Fibroblast of villous mesenchyme (primary cell): ENCODE data around the gene TEKT3. TPM values are rescaled to one million over a fixed set of nuclear protein-coding genes. Genes with fewer than 3 reads are reported as not detected.

ENCODE experiments used
- DNase-seq: peaks from one replicate; pipeline ENCODE4 v3.0.0-alpha.2; 2010; ENCODE audit warnings: low read depth
- H3K4me3 ChIP-seq: 2 replicates; pipeline ENCODE4 v1.5.1; 2011; ENCODE audit warnings: low read depth, mild to moderate bottlenecking, low read length
- total RNA-seq: library from RNA; depleted of rRNA; stranded (reverse); fragments of >200 nt; gene quantifications from 2 replicates; pipeline ENCODE4 v1.2.3, GENCODE V29; 2012
- TF ChIP-seq, protein P1 (sequence below): IDR thresholded peaks from 2 replicates; pipeline ENCODE4 v1.5.1; 2012; ENCODE audit warnings: low read depth, mild to moderate bottlenecking, low read length; ENCODE audit not compliant: insufficient read depth

TEKT3 gene
- total RNA-seq, 1 donor, result not detected

DNA sequence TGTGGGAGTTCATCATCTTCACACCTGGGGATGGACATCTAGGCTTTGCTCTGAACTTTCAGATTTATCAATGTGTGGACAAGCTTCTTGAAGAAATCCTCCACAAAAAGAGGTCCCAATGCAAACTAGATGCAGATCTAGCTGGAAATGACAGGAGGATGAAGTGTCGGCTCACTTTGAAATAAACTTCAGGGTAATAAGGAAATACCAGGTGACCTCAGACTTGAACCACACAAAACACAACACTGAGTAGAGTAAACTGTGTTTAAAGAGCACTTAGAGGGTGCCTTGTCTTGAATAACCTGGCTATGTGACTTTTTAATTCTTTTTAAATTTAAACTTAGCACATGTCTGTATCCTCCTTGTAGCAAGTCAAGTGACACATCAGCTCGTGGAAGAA is 27.2 kb upstream of the TEKT3 start:
- no peak overlapping the region for H3K4me3 ChIP-seq
- TF ChIP-seq, protein P1, sequence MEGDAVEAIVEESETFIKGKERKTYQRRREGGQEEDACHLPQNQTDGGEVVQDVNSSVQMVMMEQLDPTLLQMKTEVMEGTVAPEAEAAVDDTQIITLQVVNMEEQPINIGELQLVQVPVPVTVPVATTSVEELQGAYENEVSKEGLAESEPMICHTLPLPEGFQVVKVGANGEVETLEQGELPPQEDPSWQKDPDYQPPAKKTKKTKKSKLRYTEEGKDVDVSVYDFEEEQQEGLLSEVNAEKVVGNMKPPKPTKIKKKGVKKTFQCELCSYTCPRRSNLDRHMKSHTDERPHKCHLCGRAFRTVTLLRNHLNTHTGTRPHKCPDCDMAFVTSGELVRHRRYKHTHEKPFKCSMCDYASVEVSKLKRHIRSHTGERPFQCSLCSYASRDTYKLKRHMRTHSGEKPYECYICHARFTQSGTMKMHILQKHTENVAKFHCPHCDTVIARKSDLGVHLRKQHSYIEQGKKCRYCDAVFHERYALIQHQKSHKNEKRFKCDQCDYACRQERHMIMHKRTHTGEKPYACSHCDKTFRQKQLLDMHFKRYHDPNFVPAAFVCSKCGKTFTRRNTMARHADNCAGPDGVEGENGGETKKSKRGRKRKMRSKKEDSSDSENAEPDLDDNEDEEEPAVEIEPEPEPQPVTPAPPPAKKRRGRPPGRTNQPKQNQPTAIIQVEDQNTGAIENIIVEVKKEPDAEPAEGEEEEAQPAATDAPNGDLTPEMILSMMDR, result no peak
- no peak for DNase-seq

DNA sequence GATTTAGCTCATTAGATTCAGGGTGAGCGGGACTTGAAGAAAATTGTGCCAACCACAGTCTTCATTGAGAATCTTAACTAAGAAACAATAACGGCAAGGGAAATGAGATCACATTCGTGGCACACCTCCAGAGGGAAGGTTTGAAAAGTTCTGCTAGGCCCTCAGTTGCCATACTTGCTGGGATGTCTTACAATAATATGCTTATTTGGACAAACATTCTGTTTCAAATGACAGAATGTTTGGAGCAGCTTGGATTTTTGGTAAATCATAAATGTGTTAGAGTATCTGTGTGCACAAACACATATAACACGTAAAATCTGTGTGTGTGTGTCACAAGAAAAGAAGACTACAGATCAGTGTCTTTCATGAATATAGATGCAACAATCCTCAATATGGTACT is 24.6 kb upstream of the TEKT3 start:
- DNase-seq, result no peak
- TF ChIP-seq, protein P1, result no peak
- no peak overlapping the region for H3K4me3 ChIP-seq

DNA sequence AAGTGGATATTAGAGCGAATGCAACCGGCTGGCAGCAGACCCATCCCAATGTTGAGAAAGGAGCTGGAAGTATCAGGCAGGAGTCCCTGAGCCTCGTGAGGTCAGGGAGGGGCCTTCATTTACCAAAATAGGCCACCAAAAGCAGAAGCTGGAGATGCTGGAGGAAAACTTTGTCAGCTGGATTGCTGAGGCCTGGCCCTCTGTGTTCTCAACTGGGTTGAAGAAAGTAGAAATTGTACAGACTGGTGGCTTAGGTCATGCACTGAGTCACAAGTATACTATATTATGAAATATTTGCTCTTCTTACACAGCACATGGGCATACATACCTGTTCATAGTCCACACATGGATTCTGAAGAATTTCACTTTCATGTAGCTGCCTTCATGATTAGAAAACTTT is 23.2 kb upstream of the TEKT3 start:
- TF ChIP-seq, protein P1, result no peak
- no peak for DNase-seq
- H3K4me3 ChIP-seq, result no peak overlapping the region

DNA sequence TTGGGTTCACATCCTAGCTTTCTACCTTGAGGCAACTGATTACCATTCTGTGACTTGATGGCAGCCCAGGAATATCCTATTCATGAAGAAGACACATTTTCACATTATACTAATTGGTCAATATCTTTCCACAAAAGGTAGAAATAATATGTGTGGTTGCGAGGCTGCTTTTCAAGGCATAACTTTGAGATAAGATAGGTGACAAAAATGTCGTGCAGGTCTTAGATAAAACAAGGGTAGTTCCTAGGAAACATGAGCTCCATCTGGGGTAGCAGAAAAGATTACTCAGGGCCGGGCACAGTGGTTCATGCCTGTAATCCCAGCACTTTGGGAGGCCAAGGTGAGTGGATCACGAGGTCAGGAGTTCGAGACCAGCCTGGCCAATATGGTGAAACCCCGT is 22.3 kb upstream of the TEKT3 start:
- TF ChIP-seq, protein P1, result no peak
- no peak overlapping the region for H3K4me3 ChIP-seq
- no peak for DNase-seq

DNA sequence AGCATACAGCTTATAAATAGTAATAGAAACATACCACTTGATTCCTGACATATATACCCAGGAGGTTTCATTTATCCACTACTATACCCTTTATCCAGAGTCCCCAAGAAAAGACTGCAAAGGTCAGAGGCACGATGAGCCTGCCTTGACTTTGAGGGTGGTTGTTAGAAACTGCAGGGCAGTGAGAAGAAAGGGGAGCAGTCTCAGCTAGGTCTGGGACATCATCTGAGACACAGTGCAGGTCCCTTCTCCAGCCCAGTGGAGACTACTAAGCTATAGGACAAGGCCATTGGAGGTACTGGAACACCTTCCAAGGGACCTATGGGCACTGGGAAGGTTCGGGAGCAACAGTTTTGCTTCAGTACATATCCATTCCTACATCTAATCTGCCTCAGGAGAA is 20.2 kb upstream of the TEKT3 start:
- TF ChIP-seq, protein P1, result no peak
- DNase-seq, result no peak
- no peak overlapping the region for H3K4me3 ChIP-seq

DNA sequence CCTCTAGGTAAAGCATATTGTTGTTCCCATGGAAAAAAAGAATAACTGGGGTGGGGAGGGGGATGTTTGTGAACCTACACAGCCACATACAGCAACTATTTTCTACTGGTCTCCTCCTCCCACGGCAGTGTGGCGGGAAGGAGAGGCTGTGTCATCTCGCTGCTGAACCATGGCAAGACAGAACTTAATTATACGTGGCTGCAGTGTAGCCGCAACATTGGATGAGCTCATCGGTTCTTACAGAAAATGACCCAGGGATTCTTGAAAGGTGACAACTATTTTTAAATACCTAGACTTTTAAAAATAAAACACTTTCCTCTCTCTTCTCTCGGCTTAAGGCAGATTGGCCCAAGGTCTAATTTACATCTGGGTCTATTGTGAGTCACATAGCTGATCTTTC is 19.8 kb upstream of the TEKT3 start:
- H3K4me3 ChIP-seq, result no peak overlapping the region
- TF ChIP-seq, protein P1, result no peak
- no peak for DNase-seq

DNA sequence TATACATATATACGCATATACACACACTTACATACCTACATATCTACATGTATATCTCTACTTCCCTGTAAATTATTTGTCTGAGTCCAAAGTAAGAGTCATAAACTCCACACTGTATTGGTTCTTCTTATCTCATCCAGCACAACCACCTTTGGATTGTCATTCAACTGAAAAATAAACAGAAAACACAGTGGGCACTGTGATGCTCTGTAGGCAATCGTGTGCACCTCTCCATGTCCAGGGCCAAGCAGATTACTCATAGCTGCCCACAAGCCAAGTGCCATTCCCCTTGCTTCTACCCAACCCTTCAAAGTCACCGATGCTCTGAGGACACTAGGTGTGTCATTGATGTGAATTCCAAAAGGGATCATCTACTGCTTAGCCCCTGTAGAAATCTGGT is 12.9 kb upstream of the TEKT3 start:
- no peak overlapping the region for H3K4me3 ChIP-seq
- no peak for DNase-seq
- TF ChIP-seq, protein P1, result no peak
